Osteocyte (in vitro differentiated cells): ENCODE data around the gene PRKAA2. TPM values are rescaled to one million over a fixed set of nuclear protein-coding genes. Genes with fewer than 3 reads are reported as not detected.
A peak's percentile ranks its signal among the peaks of the same experiment; 100 is the strongest.

Experiments
- DNase-seq: peaks from one replicate; pipeline ENCODE4 v3.0.0; 2021; ENCODE audit warnings: mixed read lengths; ENCODE audit not compliant: unreplicated experiment; ENCODE audit errors: extremely low spot score
- H3K27ac Mint-ChIP-seq: one replicate; pipeline ENCODE4 v1.8.0; 2021; ENCODE audit warnings: mild to moderate bottlenecking, mixed read lengths; ENCODE audit not compliant: unreplicated experiment
- H3K27me3 Mint-ChIP-seq: one replicate; pipeline ENCODE4 v1.8.0; 2021; ENCODE audit warnings: mixed read lengths; ENCODE audit not compliant: unreplicated experiment
- H3K36me3 Mint-ChIP-seq: one replicate; pipeline ENCODE4 v1.8.0; 2021; ENCODE audit warnings: mixed read lengths; ENCODE audit not compliant: unreplicated experiment
- H3K4me1 Mint-ChIP-seq: one replicate; pipeline ENCODE4 v1.8.0; 2021; ENCODE audit warnings: mixed read lengths; ENCODE audit not compliant: unreplicated experiment
- H3K4me3 Mint-ChIP-seq: one replicate; pipeline ENCODE4 v1.8.0; 2021; ENCODE audit warnings: mild to moderate bottlenecking, moderate library complexity, mixed read lengths; ENCODE audit not compliant: unreplicated experiment
- H3K9me3 Mint-ChIP-seq: one replicate; pipeline ENCODE4 v1.8.0; 2021; ENCODE audit warnings: mixed read lengths; ENCODE audit not compliant: unreplicated experiment
- total RNA-seq: library from RNA; stranded (reverse); gene quantifications from 2 replicates; pipeline ENCODE4 v1.2.1, GENCODE V29; 2021
- TF ChIP-seq, protein P1 (sequence below): fragments of 200-600 bp; sonication (generic); IDR thresholded peaks from 2 replicates; pipeline ENCODE4 v1.5.0; 2021; ENCODE audit warnings: antibody characterized with exemption, mild to moderate bottlenecking, moderate library complexity

PRKAA2 gene
- total RNA-seq, 1 donor from 2014 or later = 2.0 TPM

DNA sequence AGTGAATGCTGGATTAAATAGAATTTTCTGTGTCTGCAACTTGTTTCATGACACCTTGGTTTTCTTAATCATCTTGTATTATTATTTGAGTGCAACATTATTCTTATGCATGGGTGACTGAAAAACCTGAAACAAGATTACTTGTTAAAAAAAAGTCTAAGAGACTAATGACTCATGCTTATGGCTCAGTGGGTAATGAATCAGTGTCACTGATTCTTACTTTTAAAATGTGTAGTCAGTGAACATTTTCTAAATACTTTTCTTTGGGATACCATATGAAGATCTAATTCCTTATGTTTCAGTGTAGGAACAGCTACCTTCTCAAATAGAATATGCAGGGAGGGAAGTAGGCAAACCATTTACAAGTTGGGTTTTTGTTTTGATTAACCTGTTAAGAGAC is 65.5 kb downstream of the PRKAA2 start:
- Mint-ChIP-seq H3K27ac (peak overlapping the region; percentile 6), H3K36me3 (peaks cover 10% of the 10 kb centered on the region), H3K4me3 (no peak overlapping the region), H3K9me3 (no peaks in the 10 kb centered on the region), H3K4me1 (peaks cover 31% of the 10 kb centered on the region), H3K27me3 (no peaks in the 10 kb centered on the region)
- TF ChIP-seq, protein P1, sequence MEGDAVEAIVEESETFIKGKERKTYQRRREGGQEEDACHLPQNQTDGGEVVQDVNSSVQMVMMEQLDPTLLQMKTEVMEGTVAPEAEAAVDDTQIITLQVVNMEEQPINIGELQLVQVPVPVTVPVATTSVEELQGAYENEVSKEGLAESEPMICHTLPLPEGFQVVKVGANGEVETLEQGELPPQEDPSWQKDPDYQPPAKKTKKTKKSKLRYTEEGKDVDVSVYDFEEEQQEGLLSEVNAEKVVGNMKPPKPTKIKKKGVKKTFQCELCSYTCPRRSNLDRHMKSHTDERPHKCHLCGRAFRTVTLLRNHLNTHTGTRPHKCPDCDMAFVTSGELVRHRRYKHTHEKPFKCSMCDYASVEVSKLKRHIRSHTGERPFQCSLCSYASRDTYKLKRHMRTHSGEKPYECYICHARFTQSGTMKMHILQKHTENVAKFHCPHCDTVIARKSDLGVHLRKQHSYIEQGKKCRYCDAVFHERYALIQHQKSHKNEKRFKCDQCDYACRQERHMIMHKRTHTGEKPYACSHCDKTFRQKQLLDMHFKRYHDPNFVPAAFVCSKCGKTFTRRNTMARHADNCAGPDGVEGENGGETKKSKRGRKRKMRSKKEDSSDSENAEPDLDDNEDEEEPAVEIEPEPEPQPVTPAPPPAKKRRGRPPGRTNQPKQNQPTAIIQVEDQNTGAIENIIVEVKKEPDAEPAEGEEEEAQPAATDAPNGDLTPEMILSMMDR = no peak
- DNase-seq = no peak

DNA sequence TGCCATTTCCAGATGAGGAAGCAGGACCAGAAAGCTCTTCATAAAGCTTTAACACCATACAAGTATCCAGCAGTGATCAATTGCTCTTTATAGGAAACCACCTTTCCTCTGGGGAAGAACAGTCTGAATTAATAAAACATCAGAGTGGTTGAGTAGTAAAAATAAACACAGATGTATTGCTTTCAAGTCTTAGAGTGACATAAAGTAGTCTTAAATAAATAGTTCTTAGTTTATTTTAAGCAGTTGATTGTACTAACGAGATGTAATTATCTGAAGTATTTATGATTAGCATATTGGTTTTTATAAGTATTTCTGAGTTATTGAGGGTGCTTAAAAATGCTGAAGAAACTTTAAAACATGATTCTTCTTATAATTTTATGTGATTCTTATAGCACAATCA is 67.0 kb downstream of the PRKAA2 start:
- H3K27me3 Mint-ChIP-seq = no peaks in the 10 kb centered on the region
- H3K4me1 Mint-ChIP-seq = peaks cover 31% of the 10 kb centered on the region
- peak overlapping the region; percentile 48 for H3K27ac Mint-ChIP-seq
- no peaks in the 10 kb centered on the region for H3K9me3 Mint-ChIP-seq
- H3K36me3 Mint-ChIP-seq = peaks cover 5% of the 10 kb centered on the region
- DNase-seq = no peak
- TF ChIP-seq, protein P1 = no peak
- no peak overlapping the region for H3K4me3 Mint-ChIP-seq

DNA sequence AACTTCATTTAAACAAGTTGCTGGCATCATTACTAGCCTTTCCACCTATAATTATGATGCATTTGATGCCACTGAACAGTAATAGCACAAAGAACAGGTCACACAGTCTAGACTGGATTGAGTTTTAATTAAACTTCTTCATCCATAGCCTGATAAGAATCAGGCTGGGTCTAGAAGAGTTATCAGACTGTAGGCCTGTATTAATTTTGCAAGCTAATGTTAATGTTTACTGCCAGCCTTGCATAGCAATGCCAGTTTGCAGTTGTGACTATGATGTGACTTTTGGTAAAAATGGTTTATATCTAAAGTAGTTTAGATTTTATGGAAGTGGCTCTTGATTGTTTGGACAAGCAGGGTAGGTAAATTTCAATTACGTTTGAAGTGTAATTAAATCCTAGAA is 68.0 kb downstream of the PRKAA2 start:
- H3K27me3 Mint-ChIP-seq = no peaks in the 10 kb centered on the region
- no peak overlapping the region for H3K27ac Mint-ChIP-seq
- TF ChIP-seq, protein P1 = no peak
- peaks cover 31% of the 10 kb centered on the region for H3K4me1 Mint-ChIP-seq
- no peaks in the 10 kb centered on the region for H3K9me3 Mint-ChIP-seq
- DNase-seq = no peak
- H3K36me3 Mint-ChIP-seq = no peaks in the 10 kb centered on the region
- no peak overlapping the region for H3K4me3 Mint-ChIP-seq

DNA sequence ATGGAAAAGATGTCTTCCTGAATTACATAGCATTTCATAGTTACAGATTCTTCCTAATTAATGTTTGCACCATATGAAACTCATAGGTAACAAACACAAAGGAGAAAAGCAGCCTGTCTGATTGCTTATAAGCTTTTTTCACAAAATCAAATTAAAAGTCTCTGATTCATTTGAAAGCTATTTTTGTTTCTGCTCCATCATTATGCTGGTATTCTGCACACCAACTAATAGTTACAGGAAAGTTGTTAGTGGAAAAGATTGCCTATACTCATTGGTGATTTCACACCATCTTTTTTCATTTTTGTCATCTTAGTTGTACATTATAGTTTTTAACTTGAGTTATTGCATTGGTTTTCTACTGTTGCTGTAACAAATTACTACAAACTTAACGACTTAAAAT is 70.0 kb downstream of the PRKAA2 start:
- TF ChIP-seq, protein P1 = no peak
- no peaks in the 10 kb centered on the region for H3K9me3 Mint-ChIP-seq
- no peak overlapping the region for H3K4me3 Mint-ChIP-seq
- no peaks in the 10 kb centered on the region for H3K27me3 Mint-ChIP-seq
- DNase-seq = no peak
- H3K4me1 Mint-ChIP-seq = peaks cover 24% of the 10 kb centered on the region
- H3K27ac Mint-ChIP-seq = no peak overlapping the region
- no peaks in the 10 kb centered on the region for H3K36me3 Mint-ChIP-seq

DNA sequence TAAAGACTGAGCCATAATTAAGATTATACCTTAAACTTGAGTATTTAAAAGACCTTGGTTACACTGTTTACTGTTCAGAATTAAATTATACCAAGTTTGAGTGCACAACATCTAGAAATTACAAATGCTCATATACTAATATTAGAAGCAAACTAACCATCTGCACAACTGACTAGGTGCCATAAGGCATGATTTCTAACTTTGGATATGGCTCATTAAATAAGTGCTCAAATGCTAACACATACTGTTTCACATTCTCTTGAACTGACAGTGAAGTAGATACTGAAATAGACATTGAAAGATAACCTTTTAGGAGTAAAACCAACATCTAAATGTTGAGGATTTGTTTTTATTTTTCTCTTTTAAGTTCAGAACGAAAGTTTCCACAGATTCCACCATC is 74.1 kb downstream of the PRKAA2 start:
- Mint-ChIP-seq H3K27ac (no peak overlapping the region), H3K27me3 (no peaks in the 10 kb centered on the region), H3K4me1 (no peaks in the 10 kb centered on the region), H3K9me3 (no peaks in the 10 kb centered on the region), H3K36me3 (no peaks in the 10 kb centered on the region), H3K4me3 (no peak overlapping the region)
- no peak for DNase-seq
- TF ChIP-seq, protein P1 = no peak
